Midbrain (tissue), 1 donor: ENCODE data around the gene FAM81A.

Source experiments
- DNase-seq: peaks from one replicate; lab custom pipeline; 2025; lab: John Stamatoyannopoulos, UW

Gene FAM81A

DNA sequence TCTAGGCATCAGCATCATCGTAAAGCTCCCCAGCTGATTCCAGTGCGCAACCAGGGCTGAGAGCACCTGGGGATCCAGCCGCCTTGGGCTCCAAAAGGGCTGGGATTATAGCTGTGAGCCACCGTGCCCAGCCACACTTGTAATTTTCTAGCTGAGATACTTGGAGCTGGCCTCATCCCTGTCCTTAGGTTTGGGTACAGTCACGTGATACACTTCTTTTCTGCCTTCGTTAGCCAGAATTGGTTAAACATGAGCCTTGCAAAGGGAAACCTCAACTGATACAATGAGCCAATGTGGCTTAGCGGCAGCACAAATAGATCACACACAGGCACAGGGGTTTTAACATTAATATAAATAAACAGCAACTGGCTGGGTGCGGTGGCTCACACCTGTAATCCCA is 103.8 kb downstream of the FAM81A start:
- DNase-seq = no peak

DNA sequence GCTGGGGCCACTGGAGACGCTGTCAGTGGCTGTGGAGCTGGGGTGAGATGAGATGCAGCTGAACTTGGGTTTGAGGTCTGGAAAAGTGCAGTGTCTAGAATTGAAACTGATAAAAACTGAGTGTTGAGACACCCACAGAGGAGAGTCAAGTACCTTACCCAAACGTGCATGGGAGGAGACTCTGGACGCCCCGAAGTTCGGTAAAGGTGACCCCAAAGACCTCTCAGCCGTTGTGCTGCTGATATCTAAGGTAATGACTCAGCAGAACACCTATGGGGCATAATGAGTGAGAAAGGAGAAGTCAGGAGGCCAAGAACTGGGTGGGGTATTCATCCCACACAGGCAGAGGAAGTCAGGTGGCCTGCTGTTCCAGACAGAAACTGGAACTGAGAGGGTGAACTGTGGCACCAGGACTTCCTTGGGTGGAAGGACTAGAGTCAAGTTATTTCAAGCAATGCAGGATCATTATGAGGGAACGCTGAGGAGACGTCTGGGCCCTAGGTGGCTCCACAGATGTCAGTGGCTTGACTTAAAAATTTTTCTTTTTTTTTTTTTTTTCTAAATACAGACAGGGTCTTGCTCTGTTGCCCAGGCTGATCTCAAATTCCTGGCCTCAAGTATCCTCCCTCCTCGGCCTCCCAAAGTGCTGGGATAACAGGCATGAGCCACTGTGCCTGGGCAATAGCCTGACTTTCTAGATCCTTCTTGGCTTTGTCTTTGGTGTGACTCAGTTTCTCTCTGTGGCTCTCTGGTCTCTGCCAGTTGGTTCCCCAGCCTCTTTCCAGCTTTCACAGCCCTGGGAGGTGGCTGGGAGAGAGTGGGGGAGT is 105.9 kb downstream of the FAM81A start:
- no peak for DNase-seq

DNA sequence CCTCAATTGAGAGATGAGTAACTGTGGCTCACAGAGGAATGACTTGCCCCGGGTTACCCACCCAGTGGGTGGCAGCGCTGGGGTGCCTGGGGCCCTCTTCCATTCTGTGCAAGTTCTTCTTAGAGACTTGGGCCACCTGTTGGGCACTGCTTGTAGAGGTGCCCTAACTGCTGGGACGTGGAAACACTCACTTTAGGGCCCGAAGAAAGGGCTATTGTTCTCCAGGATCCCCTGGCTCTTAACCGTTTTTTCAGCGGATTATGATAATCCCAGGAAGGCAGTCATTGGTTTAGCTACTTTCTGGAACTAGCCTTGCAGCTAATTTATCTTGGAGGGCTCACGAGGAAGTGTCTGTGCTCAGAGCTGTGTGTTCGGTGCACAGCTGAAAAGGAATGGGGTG is 107.6 kb downstream of the FAM81A start:
- DNase-seq = no peak

DNA sequence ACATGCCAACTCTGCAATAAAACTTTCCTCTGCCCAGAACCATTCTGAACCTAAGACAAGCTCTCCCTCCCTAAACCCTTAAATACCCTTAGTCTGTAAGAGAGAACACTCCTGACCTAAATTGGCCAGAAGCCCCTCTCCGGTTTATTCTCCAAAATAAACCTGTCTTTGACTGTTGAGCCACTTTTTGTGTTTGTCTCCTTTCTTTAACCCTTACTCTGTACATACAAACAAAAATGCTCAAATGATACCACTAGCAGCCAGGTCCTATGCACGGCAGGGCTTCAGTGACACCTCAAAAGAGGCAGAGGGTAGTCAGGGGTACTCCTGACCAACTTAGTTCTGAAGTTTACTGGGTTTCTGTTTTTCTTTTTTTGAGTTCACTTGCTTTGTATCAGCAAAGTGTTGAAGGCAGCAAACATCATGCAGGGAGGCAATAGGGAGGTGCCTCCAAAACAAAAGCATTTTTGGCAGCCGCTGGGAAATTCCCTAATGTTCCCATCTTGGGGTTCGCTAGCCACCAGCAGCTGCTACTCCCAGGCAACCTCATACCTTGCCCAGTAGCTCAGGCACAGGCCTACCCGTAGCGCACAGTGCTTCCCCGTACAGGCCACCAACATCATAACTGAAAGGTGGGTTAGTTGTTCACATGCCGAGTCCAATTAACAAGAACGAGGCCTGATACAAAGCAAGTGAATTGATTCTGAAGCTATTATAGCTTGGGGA is 110.7 kb downstream of the FAM81A start:
- DNase-seq = no peak

DNA sequence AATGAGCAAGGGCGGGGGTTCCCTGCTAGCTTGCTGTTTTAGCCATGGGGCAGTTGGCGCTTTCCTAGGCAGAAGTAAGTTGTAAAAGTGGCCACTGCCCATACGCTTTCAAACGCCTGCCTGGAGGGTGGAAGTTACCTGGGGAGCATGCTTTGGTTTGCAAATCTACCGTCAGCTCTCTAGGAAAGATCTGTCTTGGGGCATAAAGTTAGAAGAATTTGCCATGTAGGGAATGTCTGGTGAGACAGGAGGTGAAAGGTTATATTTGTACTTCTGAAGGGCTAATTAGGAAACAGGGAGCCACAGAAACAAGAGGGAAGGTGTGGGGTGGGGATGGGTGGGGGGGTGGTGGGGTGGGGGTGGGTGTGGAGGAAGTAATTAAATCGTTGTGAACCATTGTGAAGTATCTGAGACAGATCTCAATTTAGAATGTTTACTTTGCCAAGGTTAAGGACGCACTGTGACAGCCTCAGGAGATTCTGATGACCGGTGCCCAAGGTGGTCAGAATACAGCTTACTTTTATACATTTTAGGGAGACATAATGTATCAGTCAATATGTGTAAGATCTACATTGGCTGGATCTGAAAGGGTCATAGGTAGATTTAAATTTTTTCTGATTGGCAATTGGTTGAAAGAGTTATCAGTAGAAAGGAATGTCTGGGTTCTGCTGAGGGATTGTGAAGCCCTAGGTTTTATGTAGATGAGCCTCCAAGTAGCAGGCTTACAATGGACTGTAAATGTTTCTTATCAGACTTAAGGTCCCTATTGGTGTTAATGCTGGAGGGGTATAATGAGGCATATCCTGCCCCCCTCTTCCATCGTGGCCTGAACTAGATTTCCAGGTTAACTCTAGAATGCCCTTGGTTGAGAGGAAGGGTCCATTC is 111.6 kb downstream of the FAM81A start:
- no peak for DNase-seq

DNA sequence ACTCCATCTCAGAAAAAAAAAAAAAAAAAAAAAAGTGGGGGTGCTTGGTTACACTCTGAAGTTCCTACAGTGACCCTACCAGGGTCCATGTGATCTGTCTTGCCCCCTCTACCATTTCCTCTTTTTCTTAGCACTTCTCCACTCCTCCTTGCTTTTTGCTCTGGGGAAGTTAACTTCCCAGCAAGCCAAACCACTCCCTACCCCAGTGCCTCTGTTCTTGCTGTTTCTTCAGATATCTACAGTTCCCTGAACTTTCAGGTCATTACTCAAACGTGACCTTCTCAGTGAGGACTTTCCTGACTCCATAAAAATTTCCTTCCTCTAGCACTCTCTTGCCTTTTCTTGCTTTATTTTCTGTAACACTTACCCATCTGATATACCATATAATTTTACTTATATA is 112.5 kb downstream of the FAM81A start:
- no peak for DNase-seq

DNA sequence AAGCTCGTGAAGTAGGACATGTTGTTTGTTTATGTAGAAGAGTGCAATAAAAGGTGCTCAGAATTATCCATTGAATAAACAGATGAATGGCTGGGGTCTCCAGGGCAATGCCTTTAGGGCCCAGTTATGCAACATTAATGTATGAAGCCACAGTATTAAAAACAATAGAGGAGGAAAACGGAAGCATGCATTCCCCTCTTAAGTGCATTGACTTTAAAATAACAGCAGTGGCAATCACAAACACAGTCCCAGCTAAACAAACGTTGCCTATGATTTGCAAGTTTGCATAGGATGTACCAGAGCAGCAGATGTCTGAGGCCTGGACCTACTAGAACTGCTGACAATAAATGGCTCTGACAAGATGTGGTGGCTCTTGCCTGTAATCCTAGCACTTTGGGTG is 113.0 kb downstream of the FAM81A start:
- no peak for DNase-seq

DNA sequence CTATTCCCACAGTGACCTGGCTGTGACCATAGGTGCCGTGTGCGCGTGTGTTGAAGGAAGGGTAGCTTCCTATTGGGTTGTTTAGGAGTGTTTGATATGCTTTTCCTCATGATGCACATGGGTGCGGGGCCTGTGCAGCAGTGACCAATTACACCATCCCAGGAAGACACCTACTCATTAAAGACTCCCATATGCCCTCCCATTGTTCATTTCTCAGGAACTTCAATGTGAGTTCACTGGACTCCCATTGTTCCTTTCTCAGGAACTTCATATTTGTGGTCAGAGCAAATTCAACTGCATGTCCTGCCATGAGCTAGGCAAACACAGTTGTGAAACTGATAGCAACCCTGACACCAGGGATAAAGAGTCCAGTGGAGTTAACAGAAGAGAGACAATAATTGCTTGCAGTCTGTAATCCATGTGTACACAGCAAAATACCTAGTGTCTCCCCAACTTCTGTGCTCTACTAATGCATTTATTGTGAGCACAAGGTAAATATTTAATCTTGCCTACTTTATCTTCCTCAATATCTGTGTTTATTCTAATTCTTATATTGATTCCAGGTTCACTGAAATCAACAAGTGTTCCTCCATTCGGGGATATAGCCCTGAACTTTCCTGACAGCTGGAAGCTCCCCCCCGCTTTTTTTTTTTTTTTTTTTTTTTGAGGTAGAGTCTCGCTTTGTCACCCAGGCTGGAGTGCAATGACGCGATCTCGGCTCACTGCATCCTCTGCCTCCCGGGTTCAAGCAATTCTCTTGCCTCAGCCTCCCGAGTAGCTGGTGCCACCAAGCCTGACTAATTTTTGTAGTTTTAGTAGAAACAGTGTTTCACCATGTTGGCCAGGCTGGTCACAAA is 116.1 kb downstream of the FAM81A start:
- DNase-seq = no peak

DNA sequence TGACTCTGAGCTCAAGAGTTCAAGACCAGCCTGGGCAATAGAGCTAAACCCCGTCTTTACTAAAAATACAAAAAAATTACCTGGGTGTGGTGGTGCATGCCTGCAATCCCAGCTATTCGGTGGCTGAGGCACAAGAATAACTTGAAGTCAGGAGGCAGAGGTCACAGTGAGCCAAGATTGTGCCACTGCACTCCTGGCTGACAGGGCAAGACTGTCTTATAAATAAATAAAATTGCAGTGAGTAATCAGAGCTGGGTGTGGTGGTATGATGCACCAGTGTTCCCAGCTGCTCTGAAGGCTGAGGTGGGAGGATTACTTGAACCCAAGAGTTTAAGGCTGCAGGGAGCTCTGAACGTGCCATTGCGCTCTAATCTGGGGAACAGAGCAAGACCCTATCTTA is 117.7 kb downstream of the FAM81A start:
- no peak for DNase-seq

DNA sequence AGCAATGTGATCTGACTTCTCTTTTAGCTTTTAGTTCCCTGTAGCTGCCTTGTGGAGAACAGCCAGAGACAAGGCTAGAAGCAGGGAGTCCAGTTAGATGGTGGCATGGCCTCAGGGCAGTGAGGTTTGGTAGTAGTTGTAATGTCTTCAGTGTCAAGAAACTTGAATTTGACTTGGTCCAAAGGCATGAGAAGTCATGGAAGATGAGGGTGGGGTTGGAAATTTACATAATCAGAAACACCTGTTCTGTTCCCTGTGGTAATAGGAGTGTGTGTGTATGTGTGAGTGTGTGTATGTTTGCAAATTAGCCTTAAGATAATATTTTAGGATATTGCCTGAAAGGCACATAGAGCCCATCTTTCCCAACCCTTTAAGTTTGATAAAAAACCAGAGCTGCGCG is 118.4 kb downstream of the FAM81A start:
- no peak for DNase-seq

DNA sequence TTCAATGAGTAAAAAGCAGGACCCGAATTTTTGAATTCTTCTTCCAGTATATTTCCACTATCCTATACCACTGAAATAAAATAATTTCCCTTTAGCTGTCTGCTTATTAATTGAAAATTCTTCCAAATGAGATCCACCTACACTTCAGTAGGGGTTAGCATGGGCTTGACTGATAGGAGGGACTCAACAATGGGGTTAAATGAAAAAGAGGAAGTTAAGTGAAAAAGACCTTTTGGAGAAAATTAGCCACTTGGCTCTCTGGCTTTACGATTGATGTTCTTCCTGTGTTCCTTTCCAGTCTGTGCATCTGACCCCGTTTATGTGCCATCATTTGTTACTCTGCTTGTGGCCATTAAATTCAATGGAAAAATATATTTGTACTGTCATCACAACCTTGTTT is 119.6 kb downstream of the FAM81A start:
- no peak for DNase-seq

DNA sequence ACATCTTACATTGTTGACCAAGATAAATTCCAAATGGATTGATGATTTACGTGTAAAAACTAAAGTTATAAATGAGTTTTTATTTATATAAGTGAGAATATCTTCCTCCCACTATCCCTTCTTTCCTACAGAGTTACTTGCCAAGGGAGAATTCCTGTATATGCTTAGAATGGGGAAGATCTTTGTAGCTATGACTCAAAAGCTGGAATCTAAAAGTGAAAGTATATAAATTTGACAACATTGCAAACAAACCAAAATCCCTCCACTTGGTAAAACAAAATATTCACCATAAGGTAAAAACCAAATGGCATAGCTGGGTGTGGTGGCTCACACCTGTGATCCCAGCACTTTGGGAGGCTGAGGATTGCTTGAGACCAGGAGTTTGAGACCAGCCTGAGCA is 120.9 kb downstream of the FAM81A start:
- no peak for DNase-seq

DNA sequence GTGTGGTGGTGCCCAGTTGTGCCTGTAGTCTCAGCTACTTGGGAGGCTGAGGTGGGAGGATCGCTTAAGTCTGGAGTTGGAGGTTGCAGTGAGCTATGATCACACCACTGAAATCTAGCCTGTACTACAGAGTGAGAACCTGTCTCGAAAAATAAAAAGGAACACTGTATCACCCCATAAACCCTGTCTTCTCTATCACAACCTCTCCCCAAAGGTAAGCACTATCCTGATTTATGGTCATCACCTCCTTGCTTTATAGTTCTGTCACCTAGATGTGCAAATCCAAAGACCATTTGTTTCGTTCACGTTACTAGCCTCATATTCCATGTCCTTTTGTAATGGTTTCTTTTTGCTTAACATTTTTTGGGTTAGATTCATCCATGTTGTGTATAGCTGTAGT is 123.6 kb downstream of the FAM81A start:
- no peak for DNase-seq

DNA sequence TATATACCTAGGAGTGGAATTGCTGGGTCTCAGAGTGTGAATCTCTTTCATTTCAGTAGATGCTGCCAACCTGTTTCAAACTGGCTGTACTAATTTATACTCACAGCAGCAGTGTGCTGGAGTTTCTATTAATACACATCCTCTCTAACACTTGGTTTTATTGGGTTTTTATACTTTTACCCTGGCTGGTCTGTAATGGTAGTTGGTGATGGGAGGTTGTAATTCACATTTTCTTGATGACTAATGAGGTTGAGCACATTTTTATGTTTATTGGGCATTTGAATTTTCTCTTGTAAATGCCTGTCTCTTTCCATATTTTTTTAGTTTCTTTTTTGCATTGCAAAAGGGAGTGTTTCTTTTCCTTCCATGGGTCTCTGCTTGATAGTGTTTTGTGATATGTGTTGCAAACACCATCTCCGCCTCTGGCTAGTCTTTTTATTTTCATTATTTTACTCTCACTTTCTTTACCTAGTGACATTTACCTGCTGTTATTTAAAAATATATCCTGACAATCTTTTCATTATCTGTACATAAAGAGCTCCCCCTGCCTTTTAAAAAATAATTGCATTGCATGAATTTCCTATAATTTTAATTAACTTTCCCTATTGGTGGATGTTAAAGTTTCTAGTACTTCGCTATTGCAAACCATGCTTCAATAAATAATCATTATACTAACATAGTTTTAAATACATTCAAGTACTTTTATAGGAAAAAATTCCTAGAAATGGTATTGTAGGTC is 124.6 kb downstream of the FAM81A start:
- no peak for DNase-seq

DNA sequence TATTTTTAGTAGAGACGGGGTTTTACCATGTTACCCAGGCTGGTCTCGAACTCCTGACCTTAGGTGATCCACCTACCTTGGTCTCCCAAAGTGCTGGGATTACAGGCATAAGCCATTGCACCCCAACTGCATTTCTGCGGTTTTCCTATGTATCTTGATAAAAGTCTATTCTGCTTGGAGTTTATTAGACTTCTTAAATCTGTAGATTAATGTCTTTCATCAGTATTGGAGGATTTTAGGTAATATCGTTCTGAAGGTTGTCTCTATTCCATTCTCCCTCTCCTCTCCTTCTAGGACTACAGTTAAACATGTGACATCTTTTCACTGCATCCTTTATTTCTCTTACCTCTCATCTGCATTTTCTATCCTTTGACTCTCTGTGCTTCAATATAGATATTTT is 127.3 kb downstream of the FAM81A start:
- no peak for DNase-seq

DNA sequence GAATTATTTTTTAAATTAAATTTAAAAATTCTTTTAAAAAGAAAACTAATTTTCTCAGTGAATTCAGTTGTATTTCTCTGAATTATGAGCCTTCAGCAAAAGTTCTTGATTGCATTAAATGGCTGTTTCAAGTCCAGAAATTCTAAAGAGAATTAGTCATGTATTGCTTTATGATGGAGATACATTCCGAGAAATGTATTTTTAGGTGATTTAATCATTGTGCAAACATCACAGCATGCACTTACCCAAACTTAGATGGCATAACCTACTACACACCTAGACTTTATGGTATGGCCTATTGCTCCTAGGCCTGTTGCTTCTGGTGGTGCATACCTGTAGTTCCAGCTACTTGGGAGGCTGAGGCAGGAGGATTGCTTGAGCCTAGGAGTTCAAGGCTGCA is 129.3 kb downstream of the FAM81A start:
- no peak for DNase-seq

DNA sequence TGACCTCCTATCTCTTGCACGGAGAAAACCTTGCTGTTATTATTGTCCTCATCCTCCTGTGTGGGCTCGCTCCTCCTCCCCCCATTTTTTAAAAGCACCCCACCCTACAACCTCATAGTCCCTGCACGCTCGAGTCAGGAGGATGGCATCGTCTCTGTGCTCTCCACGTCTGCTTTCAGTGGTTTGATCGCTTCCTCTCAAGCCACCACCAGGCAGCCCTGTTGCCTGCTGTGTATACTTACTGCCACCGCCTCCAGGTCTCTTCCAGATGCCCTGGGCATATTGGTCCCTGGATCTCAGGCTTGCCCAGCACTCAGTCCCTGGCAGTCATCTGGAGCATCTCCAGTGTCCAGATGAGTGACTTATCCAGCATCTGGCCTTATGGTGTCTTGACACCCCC is 131.5 kb downstream of the FAM81A start:
- DNase-seq = no peak

DNA sequence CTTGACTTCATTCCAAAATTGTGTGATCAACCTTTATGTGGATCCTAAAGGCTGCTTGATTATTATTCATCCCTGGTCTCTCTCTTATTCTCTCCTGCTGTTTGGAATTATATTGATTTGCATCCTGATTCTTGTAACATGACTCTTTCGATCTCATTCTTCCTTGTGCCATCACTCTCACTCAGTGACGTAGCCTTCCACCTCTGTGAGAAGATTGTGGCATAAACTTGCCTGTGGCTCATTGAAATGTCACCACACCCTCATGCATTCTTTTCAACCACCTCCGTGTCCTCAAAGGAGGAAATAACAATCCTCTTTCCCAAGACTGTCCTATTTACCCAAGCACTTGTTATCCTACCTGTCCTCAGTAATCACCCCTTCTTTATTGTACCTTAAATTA is 132.3 kb downstream of the FAM81A start:
- DNase-seq = no peak

DNA sequence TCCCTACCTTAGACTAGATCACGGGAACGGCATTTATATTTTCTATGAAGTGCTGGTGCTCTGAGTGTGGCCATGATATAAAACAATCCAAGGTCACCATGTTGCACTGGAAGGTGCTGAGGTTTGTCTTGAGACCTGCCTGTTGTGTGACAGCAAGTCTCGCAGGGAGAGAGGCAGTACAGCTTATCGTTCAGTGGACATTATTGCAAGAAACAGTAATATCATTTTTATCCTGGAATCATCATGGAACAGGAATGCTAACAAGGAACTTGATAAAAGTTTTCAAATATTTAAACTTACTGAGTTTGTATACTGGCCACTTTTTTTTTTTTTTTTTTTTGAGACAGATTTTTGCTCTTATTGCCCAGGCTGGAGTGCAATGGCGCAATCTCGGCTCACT is 133.6 kb downstream of the FAM81A start:
- DNase-seq = no peak
